GM18502 (cell line): ENCODE results near the gene GRIK3.

Experiments used
- ATAC-seq: cut with Tn5 transposase; IDR thresholded peaks from one replicate; pipeline ENCODE4 v1.9.1; 2021; ENCODE audit warnings: mild to moderate bottlenecking; ENCODE audit not compliant: unreplicated experiment, poor library complexity

The GRIK3 gene

DNA sequence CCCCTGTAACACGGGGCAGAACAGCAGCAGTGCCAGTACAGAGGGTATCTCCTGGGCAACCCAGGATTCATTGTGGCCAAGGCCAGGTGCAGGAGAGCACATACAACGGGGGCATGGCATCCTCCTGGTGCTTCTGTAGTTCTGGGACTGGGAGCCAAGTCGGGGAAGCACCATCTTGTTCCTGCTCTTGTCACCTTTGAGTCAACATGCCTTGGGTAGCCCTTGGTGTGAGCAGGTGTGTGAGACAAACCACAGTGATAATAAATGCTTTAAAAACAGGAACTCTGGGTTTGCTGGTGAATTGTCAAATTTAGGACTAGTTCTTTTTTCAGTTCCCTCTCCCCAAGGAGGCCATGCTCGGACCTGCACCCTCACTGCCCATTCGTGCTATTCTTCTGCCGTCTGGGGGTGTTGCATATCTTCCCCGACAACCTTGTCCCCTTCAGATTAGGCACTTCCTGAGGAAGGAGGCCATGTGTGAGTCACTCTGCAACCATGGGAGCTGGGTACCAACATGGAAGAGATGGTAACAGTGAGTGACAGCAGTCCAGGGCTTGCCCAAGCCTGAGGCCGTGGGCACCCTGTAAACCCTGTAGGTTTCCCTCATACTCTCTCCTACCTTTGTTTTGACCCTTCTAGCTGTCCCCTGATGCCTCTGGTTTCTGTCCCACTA, 150.2 kb downstream of the GRIK3 start:
- no peak for ATAC-seq

- no peak for ATAC-seq
Observed at GRCh38 chr1:36883315-36883949, 150.9 kb downstream of the GRIK3 start.

- ATAC-seq = no peak
Observed at GRCh38 chr1:36882536-36883285, 151.6 kb downstream of the GRIK3 start.

- ATAC-seq = no peak
Observed at GRCh38 chr1:36881541-36881940, 152.8 kb downstream of the GRIK3 start.

DNA sequence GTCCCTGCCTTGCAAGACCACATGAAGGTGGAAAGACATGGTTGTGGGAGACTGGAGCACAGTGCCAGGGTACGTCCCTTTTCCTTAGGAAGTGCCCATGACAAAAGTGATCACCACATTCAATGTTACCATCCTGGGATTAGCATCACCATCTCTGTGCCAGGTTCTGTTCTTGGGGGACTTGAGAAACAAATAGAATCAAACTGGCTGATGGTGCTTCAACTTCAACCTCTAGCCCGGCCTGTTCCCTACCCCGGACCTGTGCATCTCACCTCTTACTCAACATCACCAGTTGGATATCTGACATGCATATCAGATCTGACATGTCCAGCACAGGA, 153.3 kb downstream of the GRIK3 start:
- no peak for ATAC-seq

GRCh38 chr1:36880155-36881067, 153.9 kb downstream of the GRIK3 start:
- no peak for ATAC-seq

DNA sequence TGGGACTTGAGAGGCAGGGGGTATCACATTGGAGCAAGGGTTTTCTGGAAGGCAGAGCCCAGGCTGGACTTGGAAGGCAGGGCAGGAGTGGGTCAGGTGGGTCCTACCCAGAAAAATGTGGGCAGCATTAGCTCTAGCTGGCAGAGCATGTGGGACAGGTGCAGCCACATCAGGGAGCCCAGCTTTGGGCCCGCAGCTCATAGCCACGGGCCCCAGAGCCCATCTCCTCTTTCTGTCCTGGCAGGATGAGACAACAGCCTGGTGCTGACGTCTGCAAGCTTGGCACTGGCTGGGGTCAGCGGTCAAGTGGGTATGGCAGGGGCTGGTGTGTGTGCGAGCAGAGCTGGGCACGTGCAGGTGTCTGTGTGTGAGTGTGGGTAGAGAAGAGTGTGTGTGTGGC, 154.7 kb downstream of the GRIK3 start:
- no peak for ATAC-seq

- no peak for ATAC-seq
Observed at GRCh38 chr1:36876990-36877389, 157.3 kb downstream of the GRIK3 start.

GRCh38 chr1:36874271-36875060, 159.8 kb downstream of the GRIK3 start:
- no peak for ATAC-seq

GRCh38 chr1:36872858-36873257, 161.5 kb downstream of the GRIK3 start:
- no peak for ATAC-seq

- ATAC-seq = no peak
Observed at GRCh38 chr1:36872126-36872754, 162.1 kb downstream of the GRIK3 start.

DNA sequence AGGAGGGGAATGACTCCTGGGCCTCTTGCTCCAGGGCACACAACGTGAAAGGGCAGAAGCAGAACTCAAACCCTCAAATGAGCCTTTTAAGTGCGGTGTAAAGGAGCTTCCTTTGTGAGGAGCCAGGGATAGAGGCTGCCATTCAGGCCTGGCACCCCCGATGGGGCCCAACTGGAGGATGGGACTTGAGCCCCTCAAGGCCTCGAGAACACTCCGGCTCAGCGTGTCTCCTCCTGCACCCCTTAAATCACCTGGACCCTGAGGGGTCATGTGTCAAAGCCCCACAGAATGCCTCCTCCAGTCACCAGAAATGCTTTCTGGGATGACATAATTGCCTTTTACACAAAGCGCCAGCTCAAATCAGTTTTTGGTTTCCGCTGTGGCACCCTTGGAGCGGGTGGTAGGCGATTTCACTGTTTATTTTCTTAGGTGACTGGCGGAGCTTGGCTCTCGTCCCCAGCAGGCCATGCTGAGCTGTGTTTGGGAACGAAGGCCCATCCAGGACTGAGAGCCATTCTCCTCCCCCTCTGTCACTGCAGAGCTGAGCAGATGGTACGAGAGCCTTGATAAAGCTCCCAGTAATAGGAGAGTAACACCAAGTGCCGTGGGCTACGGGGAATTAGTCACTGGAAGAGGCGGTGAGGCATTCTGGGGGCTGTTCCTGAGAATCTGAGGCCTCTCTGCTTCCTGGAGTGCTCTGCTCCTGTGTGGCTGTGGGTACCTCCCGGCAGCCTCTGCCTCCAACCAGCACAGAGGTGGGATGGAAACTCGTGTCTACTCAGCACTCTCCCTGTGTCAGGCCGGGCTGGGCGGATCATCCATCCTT, 163.0 kb downstream of the GRIK3 start:
- no peak for ATAC-seq

- ATAC-seq = no peak
Observed at GRCh38 chr1:36869826-36870225, 164.5 kb downstream of the GRIK3 start.

DNA sequence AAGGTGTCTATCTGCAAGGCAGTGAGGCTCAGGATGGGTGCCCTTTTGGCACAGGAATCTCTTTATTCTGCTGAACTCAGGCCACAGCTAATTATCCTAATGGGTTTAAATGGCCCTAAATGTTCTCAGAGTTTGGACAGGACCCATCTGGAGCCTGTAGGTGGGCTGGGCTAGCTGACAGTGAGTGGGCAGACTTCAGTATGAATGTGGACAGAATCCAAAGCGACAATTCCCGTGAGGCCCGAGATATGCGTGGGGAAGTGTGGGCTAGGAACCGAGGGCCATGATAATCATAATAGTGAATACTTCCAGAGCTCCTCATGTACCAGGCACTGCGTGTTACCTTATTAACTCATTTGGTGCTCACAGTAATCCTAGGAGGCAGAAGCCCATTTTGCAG, 165.3 kb downstream of the GRIK3 start:
- ATAC-seq = no peak

GRCh38 chr1:36867575-36867974, 166.7 kb downstream of the GRIK3 start:
- no peak for ATAC-seq

DNA sequence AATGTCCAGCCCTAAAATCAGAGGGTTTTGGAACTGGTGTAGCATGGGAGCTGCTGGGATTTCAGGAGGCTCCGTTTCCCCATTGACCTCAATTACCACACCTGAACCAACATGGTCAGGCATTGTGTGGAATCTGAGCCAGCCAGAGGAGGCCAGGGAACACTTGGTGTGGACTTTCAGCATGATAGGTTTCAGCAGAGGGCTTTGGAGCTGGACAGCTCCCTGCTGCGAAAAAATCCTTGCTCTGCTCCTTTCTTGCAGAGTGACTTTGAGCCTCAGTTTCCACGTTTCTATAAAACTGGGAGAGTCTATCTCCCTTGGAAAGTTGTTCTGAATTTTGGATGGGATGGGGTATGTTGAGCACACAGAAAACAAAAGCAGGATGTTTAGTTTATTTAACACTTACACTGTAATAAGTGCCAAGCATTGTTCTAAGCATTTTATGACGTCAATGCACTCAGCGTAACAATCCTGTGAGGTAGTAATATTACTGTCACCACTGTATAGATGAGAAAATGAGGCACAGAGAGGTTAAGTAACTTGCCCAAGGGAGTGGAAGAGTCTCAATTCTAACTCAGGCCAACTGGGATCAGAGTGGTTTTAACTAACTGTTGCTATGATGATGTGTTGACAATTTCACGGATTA, 168.0 kb downstream of the GRIK3 start:
- no peak for ATAC-seq

DNA sequence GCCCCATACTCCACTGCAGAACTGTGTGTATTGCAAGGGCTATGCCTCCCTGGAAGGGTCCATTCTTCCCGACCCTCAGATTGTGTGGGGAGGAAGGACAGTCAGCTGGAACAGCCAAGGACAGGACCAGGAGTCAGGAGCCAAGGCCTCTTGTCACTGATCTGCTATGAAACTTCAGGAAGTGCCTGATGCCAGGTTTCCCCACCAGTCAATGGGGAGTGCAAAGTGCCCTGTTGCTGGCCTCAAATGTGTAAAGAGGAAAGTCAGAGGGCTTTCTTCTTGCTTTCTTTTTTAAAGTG, 168.8 kb downstream of the GRIK3 start:
- no peak for ATAC-seq

DNA sequence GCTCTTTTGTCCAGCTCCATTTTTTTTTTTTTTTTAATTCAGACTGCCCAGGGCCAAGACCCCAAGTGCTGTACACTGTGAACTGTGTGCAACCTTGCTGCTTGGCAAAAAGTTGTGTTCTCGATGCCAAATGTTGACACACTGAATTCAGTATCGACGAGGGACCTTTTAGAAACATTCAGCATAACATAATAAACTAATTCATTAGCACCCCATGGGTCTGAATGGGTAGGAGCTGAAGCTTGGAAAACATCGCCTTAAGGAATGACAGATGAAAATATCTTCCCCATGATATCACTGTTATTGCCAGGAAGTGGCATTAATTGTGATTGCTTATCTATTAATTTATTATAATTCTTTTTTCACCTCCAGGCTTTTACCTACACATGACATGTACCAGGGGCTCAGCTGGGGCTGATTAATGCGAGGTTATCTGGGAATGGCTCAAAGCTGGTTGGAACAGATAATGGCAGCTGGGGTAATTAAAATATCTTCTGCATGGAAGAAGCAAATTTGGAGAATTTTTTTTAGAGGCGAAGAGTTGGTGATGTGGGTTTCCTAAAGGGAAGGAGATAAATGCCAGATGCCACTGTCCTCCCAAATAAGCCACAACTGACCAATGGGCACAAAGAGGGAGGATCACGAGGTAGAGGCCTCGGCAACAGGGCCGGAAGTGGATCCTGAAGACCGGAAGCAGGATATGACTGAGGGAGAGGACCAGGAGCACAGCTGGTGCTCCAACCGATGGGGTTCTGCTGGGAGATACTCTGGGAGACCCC, 169.3 kb downstream of the GRIK3 start:
- no peak for ATAC-seq
